NCI-H345 (cell line): Measurements from ENCODE around the gene BEX5.
A peak's percentile ranks its signal among the peaks of the same experiment; 100 is the strongest.
"Not testable (repeated sequence)": the region's sequence is repeated elsewhere in the genome, so short reads cannot be mapped to it uniquely, and the experiment has no call there.

Experiments
- DNase-seq: peaks from one replicate; lab custom pipeline; 2025; lab: John Stamatoyannopoulos, UW

BEX5 gene

DNA sequence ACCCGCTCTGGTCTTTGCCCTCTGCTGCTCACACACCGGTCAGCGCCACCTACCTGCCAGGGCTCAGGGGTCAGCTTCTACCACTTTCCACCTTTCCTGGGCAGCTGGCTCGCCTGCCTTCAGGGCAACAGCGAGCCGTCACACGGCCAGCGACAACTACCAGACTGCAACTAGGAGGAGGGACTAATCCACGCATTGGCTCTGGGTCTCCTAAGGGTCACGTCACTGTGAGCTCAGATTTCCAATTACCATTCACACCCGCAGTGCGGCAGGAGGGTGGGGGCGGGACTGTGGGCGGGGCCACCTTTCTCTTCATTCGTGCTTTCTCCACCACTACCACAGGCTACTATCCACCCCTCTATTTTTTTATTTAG is at the start of gene BEX5:
BEX5 (minus strand) TSS at position 172 of the 374 bp plus-strand sequence. CDS start 1,712 bp downstream, outside the sequence.
- peak; percentile 32 for DNase-seq

GRCh38 chrX:102185967-102186720 is 30.4 kb upstream of the BEX5 start:
- no peak for DNase-seq

- DNase-seq: no peak
Measured at GRCh38 chrX:102154900-102155805, 624 bp downstream of the BEX5 start.

DNA sequence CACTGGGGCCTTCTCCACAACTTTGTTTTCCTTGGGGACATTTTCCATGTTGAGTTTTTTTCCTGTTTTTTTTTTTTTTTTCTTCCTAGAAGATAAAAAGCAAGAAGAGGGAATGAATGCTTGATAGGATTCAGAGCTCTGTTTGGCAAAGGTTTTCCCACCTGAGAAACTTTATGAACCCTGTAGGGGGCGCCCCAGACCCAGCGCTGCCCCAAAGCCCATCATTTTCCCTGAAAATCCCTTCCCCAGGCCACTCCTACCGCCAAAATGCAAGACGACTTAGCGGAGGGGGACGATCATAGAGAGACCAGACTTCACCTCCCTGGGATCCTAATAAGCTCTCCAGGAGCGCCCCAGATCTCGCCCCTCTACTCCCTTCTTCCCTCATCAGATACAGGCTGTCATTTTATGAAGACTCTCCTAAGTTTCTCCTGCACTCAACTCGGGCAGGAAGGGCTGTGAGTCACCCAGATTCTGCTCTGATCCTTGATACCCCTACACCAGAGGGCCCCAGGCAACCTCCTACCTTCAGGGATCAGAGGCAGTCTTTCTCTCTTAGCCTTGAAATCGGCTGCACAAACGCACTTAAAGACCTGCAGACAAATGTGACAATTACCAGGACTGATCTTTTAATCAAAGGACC is 1.4 kb downstream of the BEX5 start:
- DNase-seq: no peak

- not testable (repeated sequence) for DNase-seq
Measured at GRCh38 chrX:102142274-102142673, 13.5 kb downstream of the BEX5 start, which contains the start of gene TCEAL6. TCEAL6 (minus strand) TSS chrX:102142481.

GRCh38 chrX:102141631-102142030 is 14.1 kb downstream of the BEX5 start:
- DNase-seq: not testable (repeated sequence)

DNA sequence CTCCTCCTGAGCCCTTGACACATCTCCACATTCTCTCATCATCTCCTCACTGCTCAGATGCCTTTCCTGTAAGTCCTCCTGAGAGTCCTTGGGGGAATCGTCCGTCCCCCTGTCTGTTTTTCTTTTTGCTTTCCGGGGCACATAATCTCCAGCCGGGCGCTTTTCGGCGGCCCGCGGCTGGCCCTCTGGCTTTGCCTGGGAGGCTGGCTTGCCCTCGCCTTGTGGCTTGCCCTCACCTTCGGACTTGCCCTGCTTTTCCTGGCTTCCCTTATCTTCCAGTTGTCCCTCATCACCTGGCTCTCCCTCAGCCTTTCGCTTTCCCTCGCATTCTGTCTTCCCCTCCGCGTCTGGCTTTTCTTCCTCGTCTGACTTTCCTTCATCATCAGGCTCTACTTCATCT is 14.9 kb downstream of the BEX5 start:
- DNase-seq: not testable (repeated sequence)

DNA sequence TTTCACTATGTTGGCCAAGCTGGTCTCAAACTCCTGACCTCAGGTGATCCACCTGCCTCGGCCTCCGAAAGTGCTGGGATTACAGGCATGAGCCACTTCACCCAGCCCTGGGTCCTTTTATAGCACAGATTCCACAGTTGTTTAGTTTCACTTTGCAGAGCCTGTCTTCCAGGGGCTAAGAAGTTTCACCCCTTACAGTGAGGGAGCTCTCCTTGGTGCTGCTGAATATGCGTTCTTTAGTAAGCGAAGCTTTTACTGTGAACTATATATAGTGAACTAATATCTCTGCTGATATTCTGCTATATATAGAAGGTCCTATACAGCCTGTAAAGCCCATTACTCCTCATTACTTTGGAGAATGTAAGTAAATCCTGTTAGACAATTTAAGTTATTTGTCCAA is 17.7 kb downstream of the BEX5 start:
- DNase-seq: no peak

DNA sequence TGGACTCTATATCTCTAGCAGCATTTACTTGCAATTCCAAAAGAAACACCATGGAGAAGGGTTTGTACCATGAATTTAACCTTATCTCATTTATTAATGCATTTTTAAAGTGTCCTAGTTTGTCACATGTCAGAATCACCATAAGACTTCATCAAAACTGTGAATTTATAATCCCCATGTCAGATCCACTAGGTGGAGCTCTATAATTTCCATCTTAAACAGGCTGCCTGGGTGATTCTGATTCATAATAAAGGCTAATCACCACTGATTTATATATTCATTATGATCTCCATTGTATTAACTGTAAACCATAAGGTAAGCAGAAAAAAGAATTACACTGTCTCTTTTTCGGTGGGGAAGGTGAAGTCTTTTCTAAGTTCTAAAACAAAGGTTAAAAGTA is 26.3 kb downstream of the BEX5 start:
- DNase-seq: no peak

GRCh38 chrX:102126863-102127262 is 28.9 kb downstream of the BEX5 start:
- no peak for DNase-seq

- DNase-seq: not testable (repeated sequence)
Measured at GRCh38 chrX:102126080-102126818, 29.5 kb downstream of the BEX5 start.

GRCh38 chrX:102125436-102125835 is 30.3 kb downstream of the BEX5 start, which contains the start of gene TCEAL2:
TCEAL2 (plus strand) TSS chrX:102125679; CDS start chrX:102126831, 1,152 bp downstream.
- not testable (repeated sequence) for DNase-seq

- not testable (repeated sequence) for DNase-seq
Measured at GRCh38 chrX:102125014-102125413, 30.8 kb downstream of the BEX5 start.

DNA sequence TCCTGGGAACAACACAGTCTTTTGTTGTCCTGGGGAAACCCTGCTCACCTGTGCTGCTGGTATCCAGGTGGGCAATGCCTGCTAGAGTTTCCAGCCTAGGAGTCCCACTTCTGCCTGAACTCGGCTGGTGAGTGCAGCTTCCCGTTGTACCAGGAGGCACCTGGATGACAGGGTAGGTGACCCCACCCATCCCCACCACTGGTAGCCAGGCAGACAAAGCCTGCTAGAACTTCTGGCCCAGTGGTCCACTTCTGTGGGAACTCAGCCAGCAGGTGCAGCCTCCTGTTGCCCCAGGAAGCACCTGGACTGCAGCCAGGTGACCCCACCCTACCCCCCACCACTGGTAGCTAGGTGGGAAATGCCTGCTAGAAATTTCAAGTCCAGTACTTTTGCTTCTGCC is 40.0 kb downstream of the BEX5 start:
- DNase-seq: no peak

DNA sequence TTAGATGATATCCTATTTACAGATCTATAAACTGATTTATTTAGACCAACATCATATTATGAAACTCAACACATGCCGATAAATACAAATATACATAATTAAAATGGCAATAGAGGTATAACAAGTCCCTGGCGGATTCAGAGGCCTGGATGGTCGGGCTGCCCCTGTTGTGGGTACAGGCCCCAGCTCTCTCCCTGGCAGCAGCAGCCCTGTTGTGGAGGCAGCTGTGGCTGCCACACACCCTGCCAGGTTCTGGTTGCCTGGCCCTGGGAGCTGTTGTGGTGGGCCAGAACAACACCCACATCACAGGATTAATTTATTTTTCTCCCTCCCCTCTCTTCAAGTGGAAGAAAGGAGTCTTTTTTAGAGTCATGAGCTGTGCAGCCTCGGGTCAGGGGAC is 42.4 kb downstream of the BEX5 start:
- DNase-seq: no peak
